ENCODE data around the gene ZFP69. TPM values are rescaled to one million over a fixed set of nuclear protein-coding genes. Genes with fewer than 3 reads are reported as not detected.

ZFP69 gene
- total RNA-seq, 1 donor from 2014 or later: 1.8 TPM

DNA sequence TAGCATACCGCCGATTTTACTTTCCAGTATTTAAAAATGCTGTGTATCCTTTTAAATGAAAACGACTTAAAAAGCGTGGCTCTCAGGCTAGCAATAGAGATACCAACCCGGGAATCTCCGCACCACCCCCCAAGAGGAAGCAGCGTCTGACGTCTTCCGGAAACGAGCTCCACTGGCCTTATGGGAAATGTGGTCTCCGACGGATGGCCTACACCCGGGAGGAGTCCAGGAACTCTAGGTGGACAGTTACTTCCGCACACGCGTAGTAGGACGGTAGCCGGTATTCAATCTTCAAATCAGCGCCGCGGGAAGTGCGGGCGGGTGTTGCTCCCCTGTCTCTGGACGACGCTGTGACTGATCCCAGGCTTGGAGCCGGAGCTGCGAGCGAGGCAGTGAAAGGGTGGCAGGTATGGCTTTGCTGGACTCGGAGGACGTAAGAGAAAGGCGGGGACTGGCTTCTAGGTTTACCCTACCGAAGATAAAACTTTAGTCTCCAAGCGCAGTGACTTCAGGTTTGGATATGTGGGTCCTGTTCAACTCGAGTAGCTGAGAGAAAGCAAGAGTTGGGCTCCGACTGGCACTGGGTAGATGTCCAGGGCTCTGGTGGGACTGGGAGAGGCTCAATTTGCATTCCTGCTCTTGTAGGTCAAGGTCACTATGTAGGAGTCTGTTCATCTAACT, 54.4 kb downstream of the ZFP69 start, which contains the start of gene ZNF684:
ZNF684 (plus strand) TSS at position 257 of the 681 bp plus-strand sequence. CDS start 1,530 bp downstream, outside the sequence.
- no peaks in the 10 kb centered on the region for H3K36me3 ChIP-seq (ENCODE audit: insufficient read depth, low read length)
- peak within 1 kb of the TSS; percentile 99 for H3K4me3 Mint-ChIP-seq (ENCODE audit: unreplicated experiment)
- peak within 1 kb of the TSS; percentile 93 for H3K4me3 ChIP-seq (ENCODE audit: insufficient read depth, low read depth, low read length)
- no peaks in the 10 kb centered on the region for H3K36me3 Mint-ChIP-seq (ENCODE audit: low read depth, unreplicated experiment)
- H2AFZ ChIP-seq (ENCODE audit: low read depth, low read length): peak within 1 kb of the TSS; percentile 98
- H3K27ac Mint-ChIP-seq (ENCODE audit: unreplicated experiment): peak within 1 kb of the TSS; percentile 87
- TF ChIP-seq, protein P1, sequence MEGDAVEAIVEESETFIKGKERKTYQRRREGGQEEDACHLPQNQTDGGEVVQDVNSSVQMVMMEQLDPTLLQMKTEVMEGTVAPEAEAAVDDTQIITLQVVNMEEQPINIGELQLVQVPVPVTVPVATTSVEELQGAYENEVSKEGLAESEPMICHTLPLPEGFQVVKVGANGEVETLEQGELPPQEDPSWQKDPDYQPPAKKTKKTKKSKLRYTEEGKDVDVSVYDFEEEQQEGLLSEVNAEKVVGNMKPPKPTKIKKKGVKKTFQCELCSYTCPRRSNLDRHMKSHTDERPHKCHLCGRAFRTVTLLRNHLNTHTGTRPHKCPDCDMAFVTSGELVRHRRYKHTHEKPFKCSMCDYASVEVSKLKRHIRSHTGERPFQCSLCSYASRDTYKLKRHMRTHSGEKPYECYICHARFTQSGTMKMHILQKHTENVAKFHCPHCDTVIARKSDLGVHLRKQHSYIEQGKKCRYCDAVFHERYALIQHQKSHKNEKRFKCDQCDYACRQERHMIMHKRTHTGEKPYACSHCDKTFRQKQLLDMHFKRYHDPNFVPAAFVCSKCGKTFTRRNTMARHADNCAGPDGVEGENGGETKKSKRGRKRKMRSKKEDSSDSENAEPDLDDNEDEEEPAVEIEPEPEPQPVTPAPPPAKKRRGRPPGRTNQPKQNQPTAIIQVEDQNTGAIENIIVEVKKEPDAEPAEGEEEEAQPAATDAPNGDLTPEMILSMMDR (IDR thresholded peaks at IDR 0.05; ENCODE audit: insufficient read depth, low read depth, low read length): no peak
- TF ChIP-seq EZH2 (IDR thresholded peaks at IDR 0.05; ENCODE audit: insufficient read depth, low read length): no peak
- H3K4me1 Mint-ChIP-seq (ENCODE audit: low read depth, unreplicated experiment): peaks cover 3% of the 10 kb centered on the region
- H4K20me1 ChIP-seq (ENCODE audit: insufficient read depth, low read length): no peaks in the 10 kb centered on the region
- peak within 1 kb of the TSS; percentile 78 for H3K27ac ChIP-seq (ENCODE audit: low read depth, low read length)
- H3K79me2 ChIP-seq (ENCODE audit: insufficient read depth, low read length): peaks cover 4% of the 10 kb centered on the region
- no peaks in the 10 kb centered on the region for H3K9me3 ChIP-seq (ENCODE audit: insufficient read depth, low read depth, low read length)
- DNase-seq (ENCODE audit: low read depth): peak; percentile 96
- H3K4me1 ChIP-seq (ENCODE audit: insufficient read depth, low read length): peaks cover 8% of the 10 kb centered on the region
- peak within 1 kb of the TSS; percentile 84 for H3K9ac ChIP-seq (ENCODE audit: low read length)
- peaks cover 9% of the 10 kb centered on the region for H3K27me3 Mint-ChIP-seq (ENCODE audit: low read depth, unreplicated experiment)
- H3K9me3 Mint-ChIP-seq (ENCODE audit: unreplicated experiment): peaks cover 1% of the 10 kb centered on the region
- peak; percentile 77 for FAIRE-seq
- peak within 1 kb of the TSS; percentile 99 for H3K4me2 ChIP-seq (ENCODE audit: low read length)
- H3K27me3 ChIP-seq (ENCODE audit: insufficient read depth, low read length): no peaks in the 10 kb centered on the region

DNA sequence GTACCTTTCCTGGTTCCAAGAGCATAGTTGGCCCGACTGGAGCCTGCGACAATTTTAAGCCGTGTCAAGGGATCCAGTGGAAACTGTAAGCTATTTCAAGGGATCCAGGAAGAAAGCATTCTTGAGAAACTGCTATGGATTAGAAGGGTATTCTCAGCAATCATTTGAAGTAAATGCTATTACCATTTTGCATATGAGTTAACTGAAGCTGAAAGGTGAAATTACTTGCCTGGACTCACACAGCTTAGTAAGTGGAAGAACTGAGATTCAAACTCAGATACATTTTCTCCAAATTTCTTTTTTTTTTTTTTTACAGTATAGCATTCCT, 54.9 kb downstream of the ZFP69 start:
- Histone ChIP-seq H3K27ac (ENCODE audit: low read depth, low read length) (peak overlapping the region; percentile 78), H3K79me2 (ENCODE audit: insufficient read depth, low read length) (peaks cover 4% of the 10 kb centered on the region), H3K9ac (ENCODE audit: low read length) (peak overlapping the region; percentile 84), H3K27me3 (ENCODE audit: insufficient read depth, low read length) (no peaks in the 10 kb centered on the region), H3K9me3 (ENCODE audit: insufficient read depth, low read depth, low read length) (no peaks in the 10 kb centered on the region), H3K36me3 (ENCODE audit: insufficient read depth, low read length) (no peaks in the 10 kb centered on the region), H3K4me2 (ENCODE audit: low read length) (peak overlapping the region; percentile 99), H3K4me3 (ENCODE audit: insufficient read depth, low read depth, low read length) (peak overlapping the region; percentile 93), H4K20me1 (ENCODE audit: insufficient read depth, low read length) (no peaks in the 10 kb centered on the region), H3K4me1 (ENCODE audit: insufficient read depth, low read length) (peaks cover 8% of the 10 kb centered on the region), H2AFZ (ENCODE audit: low read depth, low read length) (peak overlapping the region; percentile 98)
- TF ChIP-seq EZH2 (IDR thresholded peaks at IDR 0.05; ENCODE audit: insufficient read depth, low read length): no peak
- TF ChIP-seq, protein P1 (IDR thresholded peaks at IDR 0.05; ENCODE audit: insufficient read depth, low read depth, low read length): no peak
- DNase-seq (ENCODE audit: low read depth) (no peak), FAIRE-seq (no peak)
- peaks cover 3% of the 10 kb centered on the region for H3K4me1 Mint-ChIP-seq (ENCODE audit: low read depth, unreplicated experiment)
- H3K27ac Mint-ChIP-seq (ENCODE audit: unreplicated experiment): peak overlapping the region; percentile 87
- peaks cover 1% of the 10 kb centered on the region for H3K9me3 Mint-ChIP-seq (ENCODE audit: unreplicated experiment)
- peak overlapping the region; percentile 99 for H3K4me3 Mint-ChIP-seq (ENCODE audit: unreplicated experiment)
- no peaks in the 10 kb centered on the region for H3K36me3 Mint-ChIP-seq (ENCODE audit: low read depth, unreplicated experiment)
- H3K27me3 Mint-ChIP-seq (ENCODE audit: low read depth, unreplicated experiment): peaks cover 9% of the 10 kb centered on the region

DNA sequence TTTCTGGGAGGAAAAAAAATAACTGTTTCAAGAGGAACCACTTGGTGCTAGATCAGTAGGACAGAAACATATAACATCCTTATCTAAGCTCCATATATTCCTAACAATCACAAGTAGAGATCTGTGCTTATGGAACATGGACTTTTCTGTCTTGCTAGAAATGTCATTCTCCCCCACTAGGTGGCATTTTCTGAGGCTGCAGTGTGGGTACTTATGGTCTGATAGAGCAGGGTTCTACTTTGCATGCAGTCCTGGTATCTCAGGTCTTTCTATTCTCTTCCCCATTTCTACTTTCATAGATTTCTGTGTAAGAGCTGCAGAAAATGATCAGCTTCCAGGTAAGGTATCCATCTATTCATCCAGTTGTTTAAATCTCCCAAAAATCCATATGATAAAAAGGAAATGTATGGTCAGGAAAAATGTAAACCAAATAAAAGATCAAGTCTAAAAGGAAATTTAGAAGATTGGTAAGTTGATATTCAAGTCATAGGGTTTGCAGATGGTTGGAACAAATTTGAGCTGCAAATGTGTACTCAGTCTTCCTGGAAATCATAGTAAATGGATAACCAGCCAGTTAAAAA, 55.8 kb downstream of the ZFP69 start:
- Mint-ChIP-seq H3K27ac (ENCODE audit: unreplicated experiment) (no peak overlapping the region), H3K4me3 (ENCODE audit: unreplicated experiment) (peak overlapping the region; percentile 12), H3K9me3 (ENCODE audit: unreplicated experiment) (peaks cover 1% of the 10 kb centered on the region), H3K4me1 (ENCODE audit: low read depth, unreplicated experiment) (peaks cover 3% of the 10 kb centered on the region), H3K36me3 (ENCODE audit: low read depth, unreplicated experiment) (no peaks in the 10 kb centered on the region), H3K27me3 (ENCODE audit: low read depth, unreplicated experiment) (peaks cover 7% of the 10 kb centered on the region)
- no peak overlapping the region for H2AFZ ChIP-seq (ENCODE audit: low read depth, low read length)
- H4K20me1 ChIP-seq (ENCODE audit: insufficient read depth, low read length): no peaks in the 10 kb centered on the region
- DNase-seq (ENCODE audit: low read depth) (peak; percentile 34), FAIRE-seq (no peak)
- peak overlapping the region; percentile 99 for H3K4me2 ChIP-seq (ENCODE audit: low read length)
- TF ChIP-seq EZH2 (IDR thresholded peaks at IDR 0.05; ENCODE audit: insufficient read depth, low read length): no peak
- TF ChIP-seq, protein P1 (IDR thresholded peaks at IDR 0.05; ENCODE audit: insufficient read depth, low read depth, low read length): peak; percentile 70
- H3K27ac ChIP-seq (ENCODE audit: low read depth, low read length): no peak overlapping the region
- no peak overlapping the region for H3K9ac ChIP-seq (ENCODE audit: low read length)
- no peaks in the 10 kb centered on the region for H3K9me3 ChIP-seq (ENCODE audit: insufficient read depth, low read depth, low read length)
- H3K4me3 ChIP-seq (ENCODE audit: insufficient read depth, low read depth, low read length): no peak overlapping the region
- H3K4me1 ChIP-seq (ENCODE audit: insufficient read depth, low read length): peaks cover 8% of the 10 kb centered on the region
- H3K36me3 ChIP-seq (ENCODE audit: insufficient read depth, low read length): no peaks in the 10 kb centered on the region
- H3K79me2 ChIP-seq (ENCODE audit: insufficient read depth, low read length): peaks cover 4% of the 10 kb centered on the region
- no peaks in the 10 kb centered on the region for H3K27me3 ChIP-seq (ENCODE audit: insufficient read depth, low read length)

All from astrocyte (in vitro differentiated cells and primary cell).